KG1 (cell line): Measurements from ENCODE around the gene PEDS1.
"Not testable (repeated sequence)": the region's sequence is repeated elsewhere in the genome, so short reads cannot be mapped to it uniquely, and the experiment has no call there.

Experiments
- DNase-seq: peaks from one replicate; lab custom pipeline; 2025; lab: John Stamatoyannopoulos, UW

Gene PEDS1

DNA sequence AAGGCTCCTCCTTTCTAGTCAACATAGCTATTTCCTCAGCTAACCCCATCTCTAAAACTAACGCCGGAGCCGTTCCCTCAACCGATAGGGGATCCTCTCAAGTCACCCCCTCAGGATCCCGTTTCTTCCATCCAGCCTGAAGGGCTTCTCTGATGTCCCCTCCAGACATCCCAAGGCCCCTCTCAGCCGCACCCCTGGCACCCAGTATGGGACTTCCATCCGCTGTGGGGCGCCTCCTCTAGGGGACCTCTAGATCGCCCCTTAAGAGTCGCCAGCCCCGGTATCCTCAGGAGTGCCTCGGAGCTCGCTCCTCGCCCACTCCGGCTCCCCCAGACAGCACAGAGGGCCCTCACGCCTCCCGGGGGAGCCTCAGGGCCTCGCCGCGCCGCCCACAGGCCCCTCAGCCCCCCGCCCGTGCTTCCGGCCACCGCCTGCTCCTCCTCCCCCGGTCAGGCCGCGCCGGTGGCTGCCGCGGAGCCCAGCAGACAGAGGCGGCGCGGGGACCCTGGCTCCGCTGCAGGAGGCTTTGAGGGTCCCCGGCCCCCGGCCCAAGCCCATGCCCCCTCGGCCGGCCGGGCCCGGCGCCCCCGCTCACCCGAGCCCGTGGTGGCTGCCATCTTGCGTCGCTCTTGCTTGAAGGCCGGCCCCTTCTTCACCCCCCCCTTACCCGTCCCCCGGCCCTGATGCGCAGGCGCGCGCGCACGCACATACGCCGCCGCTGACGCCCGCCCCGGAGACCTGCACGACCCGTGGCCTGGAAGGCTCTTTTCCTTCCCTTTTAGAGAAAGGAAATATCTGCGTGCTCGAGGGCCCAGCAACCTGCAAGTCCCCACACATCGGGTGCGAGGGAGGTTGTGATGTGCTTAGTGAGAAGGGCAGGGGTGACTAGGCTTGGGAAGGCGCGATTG is 40.8 kb downstream of the PEDS1 start, which contains the start of gene UBE2V1:
Gene UBE2V1 (minus strand): TSS at position 639 of the 908 bp plus-strand sequence. CDS start 22 bp downstream, at position 617.
- peak; percentile 78 for DNase-seq

- DNase-seq, result no peak
These were observed 41.6 kb downstream of the PEDS1 start for GRCh38 chr20:50111829-50112495.

GRCh38 chr20:50111120-50111828 is 42.2 kb downstream of the PEDS1 start:
- no peak for DNase-seq

DNA sequence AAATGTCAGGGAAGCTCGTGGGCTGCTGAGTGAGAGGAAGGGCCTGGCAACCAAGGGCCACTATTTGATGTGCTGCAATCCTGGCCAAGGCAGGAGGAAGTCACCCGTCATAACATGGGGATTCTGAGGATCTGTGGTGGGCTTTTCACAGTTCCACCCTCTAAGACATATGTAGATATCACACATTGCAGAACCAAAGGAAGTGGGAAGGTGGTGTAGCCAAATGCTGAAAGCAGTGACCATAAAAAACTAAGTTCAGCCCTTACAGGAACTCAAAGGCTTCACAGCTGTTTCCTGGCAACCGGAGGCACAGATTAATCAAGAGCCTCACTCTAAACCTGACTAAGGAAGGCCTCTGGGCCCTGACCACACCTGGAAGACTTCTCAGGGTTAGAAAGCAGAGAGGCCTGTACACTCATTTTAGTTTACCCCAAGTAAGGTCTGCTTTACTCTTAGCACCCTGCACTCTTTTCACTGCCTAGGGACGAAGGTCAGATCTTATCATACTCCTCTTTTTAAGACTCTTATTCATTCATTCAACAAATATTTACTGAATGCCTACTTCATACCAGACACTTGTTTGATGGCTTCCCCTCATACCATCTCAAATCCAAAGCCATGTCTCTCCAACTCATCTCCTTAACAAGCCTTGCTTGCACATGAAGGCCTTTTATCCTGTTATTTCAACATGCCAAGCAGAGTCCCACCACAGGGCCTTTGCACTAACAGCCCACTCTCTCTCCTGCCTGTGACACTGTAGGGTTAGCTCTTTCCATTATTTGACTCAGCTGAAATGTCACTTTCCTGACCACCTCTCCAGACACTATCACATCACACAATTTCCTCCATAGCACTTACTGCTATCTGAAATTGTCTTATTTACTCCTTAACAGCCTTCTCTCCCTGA is 43.1 kb downstream of the PEDS1 start:
- DNase-seq, result peak; percentile 83

DNA sequence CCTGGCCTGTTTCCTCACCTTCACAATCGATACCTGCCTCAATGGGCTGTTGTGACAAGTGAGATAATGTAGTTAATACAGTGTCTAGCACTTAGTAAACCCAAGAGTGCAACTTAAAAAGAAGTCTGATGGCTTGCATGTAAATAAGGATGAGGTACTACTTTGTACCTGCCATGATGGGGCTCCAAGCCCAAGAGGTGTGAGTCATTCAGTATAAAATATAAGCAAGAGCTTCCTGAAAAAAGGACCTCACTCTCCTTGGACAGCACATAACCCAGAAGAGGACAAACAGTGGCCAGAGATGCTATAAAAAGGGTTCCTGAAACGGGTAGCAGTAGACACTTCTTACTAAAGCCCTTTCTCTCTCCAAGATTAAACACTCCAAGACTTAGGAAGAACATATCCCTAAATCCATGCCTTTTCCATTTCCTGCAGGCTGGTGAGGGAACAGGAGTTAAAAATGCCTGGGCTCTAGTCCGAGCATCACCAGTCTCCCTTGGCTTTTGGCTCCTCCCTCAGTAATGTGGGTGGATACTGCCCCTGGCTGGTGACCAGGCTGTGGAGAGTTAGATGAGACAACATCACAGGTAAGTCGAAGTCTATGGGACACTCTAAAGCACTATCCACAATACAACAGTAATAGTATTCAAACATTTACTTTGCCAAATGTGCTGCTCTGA is 44.8 kb downstream of the PEDS1 start:
- DNase-seq, result no peak

- DNase-seq, result no peak
These were observed 45.7 kb downstream of the PEDS1 start for GRCh38 chr20:50107796-50108331.

- DNase-seq, result no peak
These were observed 46.4 kb downstream of the PEDS1 start for GRCh38 chr20:50107086-50107660.

DNA sequence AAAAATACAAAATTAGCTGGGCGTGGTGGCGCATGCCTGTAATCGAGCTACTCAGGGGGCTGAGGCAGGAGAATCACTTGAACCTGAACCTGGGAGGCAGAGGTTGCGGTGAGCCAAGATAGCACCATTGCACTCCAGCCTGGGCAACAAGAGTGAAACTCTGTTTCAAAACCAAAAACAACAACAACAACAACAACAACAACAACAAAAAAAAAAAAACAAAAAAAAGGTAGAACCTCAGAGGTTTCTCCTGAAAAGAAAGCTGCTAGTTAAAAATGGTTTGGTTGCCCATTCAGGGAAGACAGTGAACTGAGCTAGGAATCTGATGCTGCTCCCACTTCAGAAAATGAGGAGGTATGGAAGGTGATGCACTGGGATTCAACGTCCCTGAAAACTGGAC is 46.9 kb downstream of the PEDS1 start:
- not testable (repeated sequence) for DNase-seq
